CD4-positive, alpha-beta memory T cell (primary cell): ENCODE results near the gene SLC22A31. TPM values are rescaled to one million over a fixed set of nuclear protein-coding genes. Genes with fewer than 3 reads are reported as not detected.

ENCODE experiments used
- CTCF ChIA-PET: fragments of 350-600 bp; sonication (Branson Sonifier 250); formaldehyde crosslinking; loops from one replicate; lab custom pipeline; 2021; ENCODE audit warnings: inconsistent platforms; ENCODE audit not compliant: partially characterized antibody; lab: Charles Lee
- POLR2A ChIA-PET: fragments of 350-600 bp; sonication (Branson Sonifier 250); formaldehyde crosslinking; loops from one replicate; lab custom pipeline; 2021; ENCODE audit not compliant: partially characterized antibody; lab: Charles Lee
- DNase-seq, 5 donors: peaks; one replicate each; pipeline versions ENCODE4 v3.0.0 to v3.0.0-alpha.2; 2020 to 2022; ENCODE audit warnings: mixed read lengths in 1 of 5
- H3K27ac ChIP-seq: one replicate; pipeline ENCODE4 v1.7.0; 2013; ENCODE audit warnings: low read depth, low read length
- H3K27me3 ChIP-seq: 2 replicates; pipeline ENCODE4 v1.7.0; 2013; ENCODE audit warnings: mild to moderate bottlenecking, low read length, moderate library complexity; ENCODE audit not compliant: insufficient read depth
- H3K36me3 ChIP-seq: 2 replicates; pipeline ENCODE4 v1.7.0; 2013; ENCODE audit warnings: mild to moderate bottlenecking, low read length, moderate library complexity; ENCODE audit not compliant: insufficient read depth
- H3K4me1 ChIP-seq: 2 replicates; pipeline ENCODE4 v1.7.0; 2013; ENCODE audit warnings: mild to moderate bottlenecking, low read length, moderate library complexity; ENCODE audit not compliant: insufficient read depth
- H3K4me3 ChIP-seq, 2 donors: one replicate each; pipeline ENCODE4 v1.7.0; 2013; ENCODE audit warnings: low read length in 2 of 2, mild to moderate bottlenecking in 1 of 2
- H3K9me3 ChIP-seq, 2 donors: one replicate each; pipeline ENCODE4 v1.7.0; 2013; ENCODE audit warnings: low read length in 2 of 2, control low read depth in 1 of 2; ENCODE audit not compliant: control insufficient read depth in 1 of 2
- H3K27ac Mint-ChIP-seq, 7 donors: one replicate each; pipeline ENCODE4 v1.8.0; 2020 to 2021; ENCODE audit warnings: mixed read lengths in 7 of 7, mild to moderate bottlenecking in 6 of 7, inconsistent platforms in 3 of 7, moderate library complexity in 3 of 7
- H3K27me3 Mint-ChIP-seq, 2 donors: one replicate each; pipeline ENCODE4 v1.8.0; 2020 to 2021; ENCODE audit warnings: mixed read lengths in 2 of 2
- H3K36me3 Mint-ChIP-seq, 2 donors: one replicate each; pipeline ENCODE4 v1.8.0; 2020 to 2021; ENCODE audit warnings: mixed read lengths in 2 of 2, inconsistent platforms in 1 of 2, mild to moderate bottlenecking in 1 of 2
- H3K4me1 Mint-ChIP-seq, 4 donors: one replicate each; pipeline ENCODE4 v1.8.0; 2020 to 2021; ENCODE audit warnings: mixed read lengths in 4 of 4, mild to moderate bottlenecking in 1 of 4
- H3K4me3 Mint-ChIP-seq, 8 donors: one replicate each; pipeline ENCODE4 v1.8.0; 2020 to 2021; ENCODE audit warnings: mixed read lengths in 8 of 8, mild to moderate bottlenecking in 7 of 8, moderate library complexity in 6 of 8, inconsistent platforms in 3 of 8
- H3K9me3 Mint-ChIP-seq, 8 donors: one replicate each; pipeline ENCODE4 v1.8.0; 2020 to 2021; ENCODE audit warnings: mixed read lengths in 8 of 8, mild to moderate bottlenecking in 5 of 8, inconsistent platforms in 3 of 8, moderate library complexity in 1 of 8
- intact Hi-C: fragments of 100-400 bp; cut with micrococcal nuclease; formaldehyde crosslinking; loops from one replicate; pipeline ENCODE4 v1.15.1; 2023
- polyA plus RNA-seq, 2 donors: library from polyadenylated mRNA; unstranded; fragments of 300-500 nt; fragmentation: Illumina TruSeq; gene quantifications; one replicate each; pipeline ENCODE4 v1.2.3, GENCODE V29; 2021
- total RNA-seq, 2 experiments: library from RNA; stranded (reverse); gene quantifications; one replicate each; pipeline ENCODE4 v1.2.3, GENCODE V29; 2021

The SLC22A31 gene
- total and polyA plus RNA-seq, 4 experiments from 2014 or later, result 0.32 to 0.48 (median 0.44) TPM; not detected in 1

GRCh38 chr16:89150090-89150835 is 50.1 kb downstream of the SLC22A31 start:
- H3K27ac Mint-ChIP-seq, result peak overlapping the region in 3 of 7 donors; percentile 30 to 38 (median 38)
- peaks cover 0 to 8% (median 1%) of the 10 kb centered on the region in 8 donors for H3K9me3 Mint-ChIP-seq
- H3K27ac ChIP-seq, result no peak overlapping the region
- ChIA-PET POLR2A (no interaction called here), CTCF (no interaction called here)
- DNase-seq, result no peak
- H3K27me3 ChIP-seq, result no peaks in the 10 kb centered on the region
- H3K4me1 Mint-ChIP-seq, result peaks cover 0 to 7% (median 3%) of the 10 kb centered on the region in 4 donors
- intact Hi-C loops, result no loop called here
- H3K27me3 Mint-ChIP-seq, result no peaks in the 10 kb centered on the region
- H3K36me3 Mint-ChIP-seq, result peaks cover 37 to 44% of the 10 kb centered on the region in 2 donors
- no peak overlapping the region for H3K4me3 Mint-ChIP-seq
- peaks cover 8% of the 10 kb centered on the region for H3K36me3 ChIP-seq
- no peaks in the 10 kb centered on the region for H3K4me1 ChIP-seq
- no peaks in the 10 kb centered on the region for H3K9me3 ChIP-seq
- no peak overlapping the region for H3K4me3 ChIP-seq

DNA sequence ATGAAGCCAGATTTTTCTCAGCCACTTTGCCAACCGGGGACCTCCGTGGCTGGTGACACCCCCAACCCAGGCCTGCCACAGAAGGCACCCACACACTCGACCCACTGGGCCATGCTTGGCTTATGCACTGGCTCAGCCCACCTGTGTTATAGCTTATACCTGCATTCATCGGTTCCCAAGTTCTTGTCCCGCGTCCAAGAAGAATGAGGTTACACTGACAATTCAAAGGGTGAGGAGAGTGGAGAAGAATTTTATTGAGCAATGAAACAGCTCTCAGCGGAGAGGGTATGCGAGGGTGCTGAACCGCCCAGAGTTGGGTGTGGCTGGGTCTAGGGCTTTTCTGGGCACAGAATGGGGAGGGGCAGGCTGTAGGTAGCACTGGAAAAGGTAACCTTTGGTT is 51.0 kb downstream of the SLC22A31 start:
- Mint-ChIP-seq H3K4me1 (peaks cover 0 to 5% (median 2%) of the 10 kb centered on the region in 4 donors), H3K36me3 (peaks cover 37 to 44% of the 10 kb centered on the region in 2 donors), H3K27ac (peak overlapping the region in 6 of 7 donors; percentile 8 to 72 (median 34)), H3K9me3 (peaks cover 0 to 8% (median 1%) of the 10 kb centered on the region in 8 donors), H3K4me3 (no peak overlapping the region), H3K27me3 (no peaks in the 10 kb centered on the region)
- intact Hi-C loops, result no loop called here
- Histone ChIP-seq H3K36me3 (peaks cover 8% of the 10 kb centered on the region), H3K4me1 (no peaks in the 10 kb centered on the region), H3K4me3 (no peak overlapping the region), H3K27me3 (no peaks in the 10 kb centered on the region), H3K27ac (no peak overlapping the region), H3K9me3 (no peaks in the 10 kb centered on the region)
- POLR2A ChIA-PET, result no interaction called here
- CTCF ChIA-PET, result no interaction called here
- DNase-seq, result no peak

GRCh38 chr16:89147085-89147817 is 53.1 kb downstream of the SLC22A31 start:
- Mint-ChIP-seq H3K4me3 (no peak overlapping the region), H3K27ac (peak overlapping the region in 3 of 7 donors; percentile 64 to 72 (median 66)), H3K27me3 (no peaks in the 10 kb centered on the region), H3K4me1 (peaks cover 0 to 5% (median 2%) of the 10 kb centered on the region in 4 donors), H3K36me3 (peaks cover 41 to 48% of the 10 kb centered on the region in 2 donors), H3K9me3 (peaks cover 0 to 8% (median 1%) of the 10 kb centered on the region in 8 donors)
- Histone ChIP-seq H3K27ac (no peak overlapping the region), H3K9me3 (no peaks in the 10 kb centered on the region), H3K4me1 (no peaks in the 10 kb centered on the region), H3K36me3 (peaks cover 8% of the 10 kb centered on the region), H3K4me3 (no peak overlapping the region), H3K27me3 (no peaks in the 10 kb centered on the region)
- POLR2A ChIA-PET, result no interaction called here
- intact Hi-C loops, result no loop called here
- CTCF ChIA-PET, result no interaction called here
- no peak for DNase-seq

DNA sequence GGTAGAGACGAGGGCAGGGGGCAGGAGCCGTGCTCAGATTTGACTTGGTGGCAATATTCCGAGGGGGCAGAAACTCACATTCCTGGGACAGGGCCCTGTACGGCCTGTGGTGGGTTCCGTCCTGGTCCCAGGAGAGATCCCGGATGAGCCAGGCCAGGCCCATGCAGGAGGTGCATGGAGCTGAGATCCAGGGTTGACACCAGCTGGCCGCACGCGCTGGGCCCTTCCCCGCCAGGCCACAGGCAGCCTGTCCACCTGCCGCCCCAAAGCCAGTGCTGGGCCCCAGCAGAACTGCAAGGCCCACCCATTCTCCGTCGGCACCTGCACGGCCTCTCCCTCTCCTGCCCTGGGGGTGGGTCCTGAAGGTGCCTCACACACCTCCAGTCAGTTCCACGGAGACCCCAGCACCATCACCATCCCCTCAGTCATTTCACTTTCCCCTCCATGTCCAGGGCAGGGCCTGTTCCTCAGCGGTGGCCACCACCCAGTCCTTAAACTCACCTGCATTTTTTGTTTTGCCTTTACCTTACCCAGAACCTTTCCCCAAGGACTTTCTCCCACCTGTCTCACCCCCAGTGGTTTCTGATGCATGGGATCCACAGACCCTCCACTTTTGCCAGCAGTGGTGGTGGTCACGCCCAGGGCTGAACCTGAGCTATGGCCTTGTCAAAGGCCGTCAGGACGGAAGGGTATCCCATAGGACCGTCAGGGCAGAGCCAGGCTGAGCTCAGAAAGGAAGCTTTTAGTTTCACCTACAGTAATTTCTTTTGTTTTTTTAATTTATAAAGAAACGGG is 53.9 kb downstream of the SLC22A31 start:
- Histone ChIP-seq H3K27me3 (no peaks in the 10 kb centered on the region), H3K9me3 (no peaks in the 10 kb centered on the region), H3K4me1 (no peaks in the 10 kb centered on the region), H3K27ac (no peak overlapping the region), H3K4me3 (no peak overlapping the region), H3K36me3 (peaks cover 8% of the 10 kb centered on the region)
- H3K4me3 Mint-ChIP-seq, result no peak overlapping the region
- peaks cover 0 to 5% (median 2%) of the 10 kb centered on the region in 4 donors for H3K4me1 Mint-ChIP-seq
- peak overlapping the region in 3 of 7 donors; percentile 61 to 81 (median 79) for H3K27ac Mint-ChIP-seq
- intact Hi-C loops, result no loop called here
- H3K9me3 Mint-ChIP-seq, result peaks cover 0 to 8% (median 1%) of the 10 kb centered on the region in 8 donors
- ChIA-PET POLR2A (no interaction called here), CTCF (no interaction called here)
- H3K36me3 Mint-ChIP-seq, result peaks cover 40 to 46% of the 10 kb centered on the region in 2 donors
- DNase-seq, result no peak
- no peaks in the 10 kb centered on the region for H3K27me3 Mint-ChIP-seq

Other genes starting within 250 kb of the SLC22A31 start
- under 1 TPM in 1 of 2 experiments, not detected in 1; 0.11 TPM for gene CBFA2T3, start 223.3 kb downstream of the SLC22A31 start, total RNA-seq
- under 1 TPM in 1 of 2 donors, not detected in 1; 0.14 TPM for gene CBFA2T3, start 223.3 kb downstream of the SLC22A31 start, polyA plus RNA-seq
- 10 to 100 TPM; 65.3 to 71.2 TPM for gene ACSF3, start 106.7 kb downstream of the SLC22A31 start, total RNA-seq
- 10 to 100 TPM; 30.4 to 34.6 TPM for gene ACSF3, start 106.7 kb downstream of the SLC22A31 start, polyA plus RNA-seq
- gene CDH15, start 28.8 kb downstream of the SLC22A31 start, total RNA-seq, result not detected
- not detected for gene CDH15, start 28.8 kb downstream of the SLC22A31 start, polyA plus RNA-seq
- 10 to 100 TPM; 13.1 to 15.9 TPM for gene ZNF778, start 17.2 kb upstream of the SLC22A31 start, total RNA-seq
- gene ZNF778, start 17.2 kb upstream of the SLC22A31 start, polyA plus RNA-seq, result 1 to 10 TPM; 1.0 to 4.4 TPM